ENCODE measurements around the gene PXYLP1.

DNA sequence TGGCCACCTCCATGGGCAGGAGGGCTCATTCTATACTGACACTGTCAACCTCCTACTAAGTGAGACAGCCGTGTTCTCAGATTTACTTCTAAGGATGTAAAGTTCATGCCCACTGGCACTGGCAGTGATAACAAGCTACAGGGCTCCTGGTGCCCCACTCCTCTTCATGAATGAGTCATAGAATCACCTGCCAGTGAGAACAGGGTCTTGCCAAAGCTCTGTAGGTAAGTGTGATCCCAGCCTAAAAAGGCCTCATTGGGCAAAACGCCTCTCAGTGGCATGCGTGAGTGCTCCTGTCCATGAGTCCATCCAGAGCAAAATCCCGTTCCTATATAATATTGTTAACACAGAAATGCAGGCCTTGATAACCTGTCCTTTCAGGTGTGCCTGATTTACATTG is 17.4 kb downstream of the PXYLP1 start:
- TF ChIP-seq, protein P1, sequence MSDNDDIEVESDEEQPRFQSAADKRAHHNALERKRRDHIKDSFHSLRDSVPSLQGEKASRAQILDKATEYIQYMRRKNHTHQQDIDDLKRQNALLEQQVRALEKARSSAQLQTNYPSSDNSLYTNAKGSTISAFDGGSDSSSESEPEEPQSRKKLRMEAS (IDR thresholded peaks at IDR 0.05; ENCODE audit: low read depth, low read length), result no peak
- TF ChIP-seq, protein P2, sequence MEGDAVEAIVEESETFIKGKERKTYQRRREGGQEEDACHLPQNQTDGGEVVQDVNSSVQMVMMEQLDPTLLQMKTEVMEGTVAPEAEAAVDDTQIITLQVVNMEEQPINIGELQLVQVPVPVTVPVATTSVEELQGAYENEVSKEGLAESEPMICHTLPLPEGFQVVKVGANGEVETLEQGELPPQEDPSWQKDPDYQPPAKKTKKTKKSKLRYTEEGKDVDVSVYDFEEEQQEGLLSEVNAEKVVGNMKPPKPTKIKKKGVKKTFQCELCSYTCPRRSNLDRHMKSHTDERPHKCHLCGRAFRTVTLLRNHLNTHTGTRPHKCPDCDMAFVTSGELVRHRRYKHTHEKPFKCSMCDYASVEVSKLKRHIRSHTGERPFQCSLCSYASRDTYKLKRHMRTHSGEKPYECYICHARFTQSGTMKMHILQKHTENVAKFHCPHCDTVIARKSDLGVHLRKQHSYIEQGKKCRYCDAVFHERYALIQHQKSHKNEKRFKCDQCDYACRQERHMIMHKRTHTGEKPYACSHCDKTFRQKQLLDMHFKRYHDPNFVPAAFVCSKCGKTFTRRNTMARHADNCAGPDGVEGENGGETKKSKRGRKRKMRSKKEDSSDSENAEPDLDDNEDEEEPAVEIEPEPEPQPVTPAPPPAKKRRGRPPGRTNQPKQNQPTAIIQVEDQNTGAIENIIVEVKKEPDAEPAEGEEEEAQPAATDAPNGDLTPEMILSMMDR (IDR thresholded peaks at IDR 0.05; ENCODE audit: low read depth, low read length), result no peak
- no peak for TF ChIP-seq POLR2A (IDR thresholded peaks at IDR 0.05; ENCODE audit: extremely low read depth, insufficient read length)

Measured in NB4 (cell line).